Stimulated activated CD4-positive, alpha-beta T cell treated with anti-CD3 and anti-CD28 coated beads, Interleukin-4, amount 100 ng/mL, for 24 hours (primary cell): ENCODE measurements around the gene TCEAL8.

Experiments used
- DNase-seq: peaks from one replicate; pipeline ENCODE4 v3.0.0-alpha.2; 2020

Gene TCEAL8

GRCh38 chrX:103214870-103215424 lies 40.0 kb downstream of the TCEAL8 start, which contains the start of gene BEX4:
Gene BEX4 (plus strand): TSS chrX:103215108. CDS start chrX:103216154, 1,046 bp downstream.
- peak; percentile 81 for DNase-seq

- DNase-seq: no peak
These were observed 42.1 kb downstream of the TCEAL8 start for GRCh38 chrX:103212749-103213457.

GRCh38 chrX:103211012-103211715 lies 43.8 kb downstream of the TCEAL8 start:
- DNase-seq: peak; percentile 51

GRCh38 chrX:103210056-103210455 lies 44.9 kb downstream of the TCEAL8 start:
- DNase-seq: no peak
